Measurements from ENCODE around the gene CPEB2. TPM values are rescaled to one million over a fixed set of nuclear protein-coding genes. Genes with fewer than 3 reads are reported as not detected.

The CPEB2 gene
- total RNA-seq, 1 donor from 2014 or later = 104 TPM

- DNase-seq (ENCODE audit: low read depth) = no peak
Observed at GRCh38 chr4:15010038-15010585, 7.8 kb downstream of the CPEB2 start.

GRCh38 chr4:15011166-15011565 lies 8.9 kb downstream of the CPEB2 start:
- DNase-seq (ENCODE audit: low read depth) = no peak

- DNase-seq (ENCODE audit: low read depth) = no peak
Observed at GRCh38 chr4:15012017-15012788, 9.9 kb downstream of the CPEB2 start.

- DNase-seq (ENCODE audit: low read depth) = no peak
Observed at GRCh38 chr4:15013585-15013984, 11.3 kb downstream of the CPEB2 start.

GRCh38 chr4:15015170-15015569 lies 12.9 kb downstream of the CPEB2 start:
- DNase-seq (ENCODE audit: low read depth) = no peak

GRCh38 chr4:15018361-15018760 lies 16.1 kb downstream of the CPEB2 start:
- no peak for DNase-seq (ENCODE audit: low read depth)

GRCh38 chr4:15020502-15021286 lies 18.4 kb downstream of the CPEB2 start:
- DNase-seq (ENCODE audit: low read depth) = no peak

GRCh38 chr4:15021311-15021710 lies 19.0 kb downstream of the CPEB2 start:
- DNase-seq (ENCODE audit: low read depth) = no peak

GRCh38 chr4:15021946-15022345 lies 19.7 kb downstream of the CPEB2 start:
- DNase-seq (ENCODE audit: low read depth) = no peak

- DNase-seq (ENCODE audit: low read depth) = no peak
Observed at GRCh38 chr4:15024386-15024785, 22.1 kb downstream of the CPEB2 start.

- DNase-seq (ENCODE audit: low read depth) = no peak
Observed at GRCh38 chr4:15025693-15026092, 23.4 kb downstream of the CPEB2 start.

- DNase-seq (ENCODE audit: low read depth) = no peak
Observed at GRCh38 chr4:15027921-15028435, 25.7 kb downstream of the CPEB2 start.

- DNase-seq (ENCODE audit: low read depth) = no peak
Observed at GRCh38 chr4:15031197-15031596, 28.9 kb downstream of the CPEB2 start.

- peak; percentile 46 for DNase-seq (ENCODE audit: low read depth)
Observed at GRCh38 chr4:15031993-15032675, 29.9 kb downstream of the CPEB2 start.

- DNase-seq (ENCODE audit: low read depth) = peak; percentile 71
Observed at GRCh38 chr4:15034071-15034764, 31.9 kb downstream of the CPEB2 start.

GRCh38 chr4:15035159-15035558 lies 32.9 kb downstream of the CPEB2 start:
- DNase-seq (ENCODE audit: low read depth) = peak; percentile 41

- no peak for DNase-seq (ENCODE audit: low read depth)
Observed at GRCh38 chr4:15037923-15038541, 35.8 kb downstream of the CPEB2 start.

- peak; percentile 56 for DNase-seq (ENCODE audit: low read depth)
Observed at GRCh38 chr4:15040916-15041463, 38.7 kb downstream of the CPEB2 start.

- peak; percentile 66 for DNase-seq (ENCODE audit: low read depth)
Observed at GRCh38 chr4:15042529-15043167, 40.4 kb downstream of the CPEB2 start.

- no peak for DNase-seq (ENCODE audit: low read depth)
Observed at GRCh38 chr4:15043226-15043625, 40.9 kb downstream of the CPEB2 start.
